Vagina (tissue), 2 donors: ENCODE measurements around the gene CLPSL2.

ENCODE experiments used
- POLR2A ChIP-seq, 2 donors: fragments of 450-650 bp; IDR thresholded peaks; one replicate each; pipeline ENCODE4 v1.6.1; 2017; ENCODE audit warnings: antibody characterized with exemption in 2 of 2, mild to moderate bottlenecking in 2 of 2, moderate library complexity in 2 of 2
- TF ChIP-seq, protein P1 (sequence below), 3 experiments: fragments of 450-650 bp in 2 of 3; fragments of 200-600 bp in 1 of 3; sonication (generic) in 1 of 3; IDR thresholded peaks; one replicate each; pipeline ENCODE4 v1.5.1; 2017 to 2019; ENCODE audit warnings: antibody characterized with exemption in 3 of 3, mild to moderate bottlenecking in 2 of 3, moderate library complexity in 2 of 3

DNA sequence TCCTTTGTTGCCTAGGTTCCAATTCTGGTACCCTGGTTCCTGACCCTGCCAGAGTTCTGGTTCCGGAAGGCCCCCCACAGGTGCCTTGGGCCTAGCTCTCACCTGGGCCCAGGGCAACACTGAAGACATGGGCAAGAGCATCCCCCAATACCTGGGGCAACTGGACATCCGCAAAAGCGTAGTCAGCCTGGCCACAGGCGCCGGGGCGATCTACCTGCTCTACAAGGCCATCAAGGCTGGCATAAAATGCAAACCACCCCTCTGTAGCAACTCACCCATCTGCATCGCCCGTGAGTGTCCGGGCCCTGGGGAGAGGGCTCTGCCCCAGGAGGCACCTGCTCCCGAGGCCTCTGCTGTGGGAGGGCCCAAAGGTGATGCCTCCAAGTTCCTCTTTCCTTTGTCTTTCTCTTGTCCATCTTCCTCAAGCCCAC, 39.4 kb upstream of the CLPSL2 start, which contains the start of gene ARMC12:
- TF ChIP-seq, protein P1, sequence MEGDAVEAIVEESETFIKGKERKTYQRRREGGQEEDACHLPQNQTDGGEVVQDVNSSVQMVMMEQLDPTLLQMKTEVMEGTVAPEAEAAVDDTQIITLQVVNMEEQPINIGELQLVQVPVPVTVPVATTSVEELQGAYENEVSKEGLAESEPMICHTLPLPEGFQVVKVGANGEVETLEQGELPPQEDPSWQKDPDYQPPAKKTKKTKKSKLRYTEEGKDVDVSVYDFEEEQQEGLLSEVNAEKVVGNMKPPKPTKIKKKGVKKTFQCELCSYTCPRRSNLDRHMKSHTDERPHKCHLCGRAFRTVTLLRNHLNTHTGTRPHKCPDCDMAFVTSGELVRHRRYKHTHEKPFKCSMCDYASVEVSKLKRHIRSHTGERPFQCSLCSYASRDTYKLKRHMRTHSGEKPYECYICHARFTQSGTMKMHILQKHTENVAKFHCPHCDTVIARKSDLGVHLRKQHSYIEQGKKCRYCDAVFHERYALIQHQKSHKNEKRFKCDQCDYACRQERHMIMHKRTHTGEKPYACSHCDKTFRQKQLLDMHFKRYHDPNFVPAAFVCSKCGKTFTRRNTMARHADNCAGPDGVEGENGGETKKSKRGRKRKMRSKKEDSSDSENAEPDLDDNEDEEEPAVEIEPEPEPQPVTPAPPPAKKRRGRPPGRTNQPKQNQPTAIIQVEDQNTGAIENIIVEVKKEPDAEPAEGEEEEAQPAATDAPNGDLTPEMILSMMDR (IDR thresholded peaks at IDR 0.05), result no peak
- TF ChIP-seq POLR2A (IDR thresholded peaks at IDR 0.05), result no peak
